Osteocyte (in vitro differentiated cells): ENCODE data around the gene SRGAP3. TPM values are rescaled to one million over a fixed set of nuclear protein-coding genes. Genes with fewer than 3 reads are reported as not detected.

Experiments used
- DNase-seq: peaks from one replicate; pipeline ENCODE4 v3.0.0; 2021; ENCODE audit warnings: mixed read lengths; ENCODE audit not compliant: unreplicated experiment; ENCODE audit errors: extremely low spot score
- H3K27ac Mint-ChIP-seq: one replicate; pipeline ENCODE4 v1.8.0; 2021; ENCODE audit warnings: mild to moderate bottlenecking, mixed read lengths; ENCODE audit not compliant: unreplicated experiment
- H3K27me3 Mint-ChIP-seq: one replicate; pipeline ENCODE4 v1.8.0; 2021; ENCODE audit warnings: mixed read lengths; ENCODE audit not compliant: unreplicated experiment
- H3K36me3 Mint-ChIP-seq: one replicate; pipeline ENCODE4 v1.8.0; 2021; ENCODE audit warnings: mixed read lengths; ENCODE audit not compliant: unreplicated experiment
- H3K4me1 Mint-ChIP-seq: one replicate; pipeline ENCODE4 v1.8.0; 2021; ENCODE audit warnings: mixed read lengths; ENCODE audit not compliant: unreplicated experiment
- H3K4me3 Mint-ChIP-seq: one replicate; pipeline ENCODE4 v1.8.0; 2021; ENCODE audit warnings: mild to moderate bottlenecking, moderate library complexity, mixed read lengths; ENCODE audit not compliant: unreplicated experiment
- H3K9me3 Mint-ChIP-seq: one replicate; pipeline ENCODE4 v1.8.0; 2021; ENCODE audit warnings: mixed read lengths; ENCODE audit not compliant: unreplicated experiment
- total RNA-seq: library from RNA; stranded (reverse); gene quantifications from 2 replicates; pipeline ENCODE4 v1.2.1, GENCODE V29; 2021
- TF ChIP-seq, protein P1 (sequence below): fragments of 200-600 bp; sonication (generic); IDR thresholded peaks from 2 replicates; pipeline ENCODE4 v1.5.0; 2021; ENCODE audit warnings: antibody characterized with exemption, mild to moderate bottlenecking, moderate library complexity

Gene SRGAP3
- total RNA-seq, 1 donor from 2014 or later = 2.6 TPM

DNA sequence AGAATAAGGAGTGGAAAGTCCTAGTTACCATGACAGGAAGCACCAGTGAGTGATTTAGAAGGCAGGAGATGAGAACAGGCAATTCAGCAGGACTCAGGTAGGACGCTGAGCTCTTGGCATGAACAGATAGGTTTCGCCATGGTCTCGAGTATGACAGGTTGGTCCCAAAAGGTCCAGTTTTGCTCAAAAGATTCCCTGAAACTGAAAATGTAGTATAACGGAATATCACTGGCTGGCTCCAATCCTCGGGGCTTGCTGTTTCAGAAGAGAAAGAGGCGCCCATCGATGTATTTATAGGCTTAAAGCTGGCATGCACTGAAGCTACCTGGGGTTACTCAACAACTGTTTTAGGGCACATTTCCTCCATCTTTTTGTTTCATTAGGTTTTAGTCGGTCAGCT is 59.2 kb downstream of the SRGAP3 start:
- peaks cover 53% of the 10 kb centered on the region for H3K27me3 Mint-ChIP-seq
- H3K4me3 Mint-ChIP-seq = no peak overlapping the region
- no peaks in the 10 kb centered on the region for H3K36me3 Mint-ChIP-seq
- H3K27ac Mint-ChIP-seq = no peak overlapping the region
- TF ChIP-seq, protein P1, sequence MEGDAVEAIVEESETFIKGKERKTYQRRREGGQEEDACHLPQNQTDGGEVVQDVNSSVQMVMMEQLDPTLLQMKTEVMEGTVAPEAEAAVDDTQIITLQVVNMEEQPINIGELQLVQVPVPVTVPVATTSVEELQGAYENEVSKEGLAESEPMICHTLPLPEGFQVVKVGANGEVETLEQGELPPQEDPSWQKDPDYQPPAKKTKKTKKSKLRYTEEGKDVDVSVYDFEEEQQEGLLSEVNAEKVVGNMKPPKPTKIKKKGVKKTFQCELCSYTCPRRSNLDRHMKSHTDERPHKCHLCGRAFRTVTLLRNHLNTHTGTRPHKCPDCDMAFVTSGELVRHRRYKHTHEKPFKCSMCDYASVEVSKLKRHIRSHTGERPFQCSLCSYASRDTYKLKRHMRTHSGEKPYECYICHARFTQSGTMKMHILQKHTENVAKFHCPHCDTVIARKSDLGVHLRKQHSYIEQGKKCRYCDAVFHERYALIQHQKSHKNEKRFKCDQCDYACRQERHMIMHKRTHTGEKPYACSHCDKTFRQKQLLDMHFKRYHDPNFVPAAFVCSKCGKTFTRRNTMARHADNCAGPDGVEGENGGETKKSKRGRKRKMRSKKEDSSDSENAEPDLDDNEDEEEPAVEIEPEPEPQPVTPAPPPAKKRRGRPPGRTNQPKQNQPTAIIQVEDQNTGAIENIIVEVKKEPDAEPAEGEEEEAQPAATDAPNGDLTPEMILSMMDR = no peak
- no peaks in the 10 kb centered on the region for H3K9me3 Mint-ChIP-seq
- no peak for DNase-seq
- H3K4me1 Mint-ChIP-seq = no peaks in the 10 kb centered on the region

DNA sequence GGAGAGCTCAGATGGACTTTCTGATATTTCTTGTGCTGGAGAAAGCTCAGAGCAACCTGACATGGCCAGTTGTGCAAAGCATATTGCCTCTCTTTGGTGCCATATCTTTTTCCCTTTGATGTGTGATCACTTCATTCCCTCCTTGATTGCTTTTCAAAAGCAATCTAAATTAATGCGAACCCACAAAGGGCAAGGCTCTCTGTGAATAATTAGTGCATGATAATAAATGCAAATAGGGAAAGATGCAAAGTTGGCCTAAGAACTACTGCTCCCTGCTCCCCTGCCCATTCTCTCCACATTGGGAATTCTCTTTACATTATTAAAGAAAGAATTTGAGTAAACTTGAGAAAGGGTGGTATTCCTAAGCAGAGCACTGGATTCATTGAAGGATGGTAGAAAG is 60.9 kb downstream of the SRGAP3 start:
- DNase-seq = no peak
- no peak overlapping the region for H3K4me3 Mint-ChIP-seq
- TF ChIP-seq, protein P1 = no peak
- H3K36me3 Mint-ChIP-seq = no peaks in the 10 kb centered on the region
- H3K9me3 Mint-ChIP-seq = no peaks in the 10 kb centered on the region
- H3K27ac Mint-ChIP-seq = no peak overlapping the region
- H3K27me3 Mint-ChIP-seq = peaks cover 68% of the 10 kb centered on the region
- no peaks in the 10 kb centered on the region for H3K4me1 Mint-ChIP-seq

DNA sequence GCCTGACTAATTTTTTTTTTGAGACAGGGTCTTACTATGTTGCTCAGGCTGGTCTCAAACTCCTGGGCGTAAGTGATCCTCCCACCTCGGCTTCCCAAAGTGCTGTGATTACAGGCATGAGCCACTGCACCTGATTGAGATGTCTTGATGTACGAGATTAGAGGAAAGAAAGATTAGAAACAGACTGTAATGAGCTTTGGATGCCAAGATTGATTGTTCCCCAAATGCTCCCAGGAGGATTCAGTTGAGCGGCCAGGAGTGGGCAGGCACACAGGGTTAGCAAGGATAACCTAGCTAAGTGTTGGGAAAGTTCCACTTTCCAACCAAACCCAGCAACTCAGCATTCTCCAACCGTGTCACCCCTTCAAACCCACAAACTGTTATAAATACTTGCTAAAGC is 63.7 kb downstream of the SRGAP3 start:
- TF ChIP-seq, protein P1 = no peak
- H3K27ac Mint-ChIP-seq = no peak overlapping the region
- H3K27me3 Mint-ChIP-seq = peaks cover 59% of the 10 kb centered on the region
- no peaks in the 10 kb centered on the region for H3K4me1 Mint-ChIP-seq
- no peaks in the 10 kb centered on the region for H3K9me3 Mint-ChIP-seq
- no peak for DNase-seq
- H3K36me3 Mint-ChIP-seq = no peaks in the 10 kb centered on the region
- no peak overlapping the region for H3K4me3 Mint-ChIP-seq

DNA sequence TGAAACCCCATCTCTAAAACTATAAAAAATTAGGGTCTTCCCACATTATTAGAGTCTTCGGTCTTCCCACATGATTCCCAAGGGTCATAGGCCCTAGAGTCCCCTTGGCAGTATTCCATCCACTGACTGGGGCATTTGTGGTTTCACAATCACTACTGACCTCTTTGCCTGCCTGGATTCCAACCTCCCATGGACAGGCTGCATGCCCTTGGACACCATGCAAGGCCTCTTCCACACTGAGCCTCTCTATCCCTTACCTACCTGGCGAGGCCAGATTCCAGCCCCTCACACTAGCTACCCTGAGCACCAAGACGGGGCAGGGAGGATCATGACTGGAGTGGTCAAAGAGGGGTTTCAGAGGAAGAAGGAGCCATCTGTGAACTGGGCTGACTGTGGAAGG is 64.4 kb downstream of the SRGAP3 start:
- Mint-ChIP-seq H3K4me3 (no peak overlapping the region), H3K9me3 (no peaks in the 10 kb centered on the region), H3K27ac (no peak overlapping the region), H3K36me3 (no peaks in the 10 kb centered on the region), H3K4me1 (no peaks in the 10 kb centered on the region), H3K27me3 (peaks cover 60% of the 10 kb centered on the region)
- DNase-seq = no peak
- TF ChIP-seq, protein P1 = no peak

DNA sequence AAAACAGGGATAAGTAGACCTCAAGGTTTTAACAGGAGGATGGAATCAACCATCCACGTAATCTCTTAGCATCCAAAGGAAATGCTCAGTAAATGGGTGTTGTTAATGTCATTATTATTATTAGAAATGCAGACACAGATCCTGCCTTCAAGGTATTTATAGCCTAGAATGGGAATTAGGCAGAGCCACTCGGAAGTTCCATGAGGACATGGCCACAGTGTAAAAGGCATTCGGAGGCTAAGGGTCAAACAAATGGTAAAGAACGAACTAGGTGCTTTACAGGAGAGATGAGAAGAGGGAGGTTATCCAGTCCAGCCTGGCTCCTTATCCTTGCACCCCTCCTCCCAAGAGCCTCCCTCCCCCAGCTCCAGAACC is 65.0 kb downstream of the SRGAP3 start:
- Mint-ChIP-seq H3K27me3 (peaks cover 61% of the 10 kb centered on the region), H3K9me3 (no peaks in the 10 kb centered on the region), H3K36me3 (no peaks in the 10 kb centered on the region), H3K27ac (no peak overlapping the region), H3K4me3 (no peak overlapping the region), H3K4me1 (no peaks in the 10 kb centered on the region)
- DNase-seq = no peak
- TF ChIP-seq, protein P1 = no peak
